ENCODE results near the gene IBSP.

DNA sequence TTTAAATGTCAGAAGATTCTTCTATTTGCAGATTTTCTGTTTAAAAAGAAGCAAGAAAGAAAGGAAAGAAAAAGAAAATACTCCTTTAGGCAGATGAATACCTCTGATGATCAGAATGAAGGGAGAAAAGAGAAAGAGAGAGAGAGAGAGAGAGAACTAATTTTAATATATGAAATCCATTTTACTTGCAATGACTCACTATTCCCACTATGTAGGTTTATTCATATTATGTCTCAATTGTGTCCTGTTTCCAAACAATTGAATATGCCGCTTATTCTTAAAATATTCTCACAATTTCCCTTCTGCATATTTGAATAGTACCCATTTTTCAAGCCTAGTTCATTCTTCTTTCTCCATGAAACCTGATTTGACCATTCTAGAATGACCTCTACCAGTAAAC, 45.1 kb downstream of the IBSP start:
- no peak for TF ChIP-seq REST (IDR thresholded peaks at IDR 0.05; ENCODE audit: insufficient read depth in 1 of 2, low read depth in 2 of 2, low read length in 2 of 2)
- TF ChIP-seq POLR2AphosphoS5 (IDR thresholded peaks at IDR 0.05; ENCODE audit: low read depth, low read length): no peak

All from PFSK-1 (cell line).